Progenitor cell of endocrine pancreas (in vitro differentiated cells): ENCODE data around the gene ZDHHC24. TPM values are rescaled to one million over a fixed set of nuclear protein-coding genes. Genes with fewer than 3 reads are reported as not detected.

ENCODE experiments used
- total RNA-seq: library from RNA; stranded (reverse); gene quantifications from 2 replicates; pipeline ENCODE4 v1.2.1, GENCODE V29; 2021

Gene ZDHHC24
- total RNA-seq, 1 donor from 2014 or later: 9.7 TPM

Other genes with a start within 250 kb of the ZDHHC24 start
- gene CD248, start 229.0 kb downstream of the ZDHHC24 start, total RNA-seq: 0.22 and 0.67 TPM in 2 replicates
- 1.5 and 2.3 TPM in 2 replicates for gene RIN1, start 209.6 kb downstream of the ZDHHC24 start, total RNA-seq
- 38.1 and 38.3 TPM in 2 replicates for gene BRMS1, start 200.9 kb downstream of the ZDHHC24 start, total RNA-seq
- gene B4GAT1, start 198.4 kb downstream of the ZDHHC24 start, total RNA-seq: 25.9 and 28.7 TPM in 2 replicates
- gene SLC29A2, start 174.3 kb downstream of the ZDHHC24 start, total RNA-seq: 35.6 and 38.2 TPM in 2 replicates
- gene NPAS4, start 125.0 kb downstream of the ZDHHC24 start, total RNA-seq: not detected in 2 replicates
- 54.3 and 59.1 TPM in 2 replicates for gene MRPL11, start 107.2 kb downstream of the ZDHHC24 start, total RNA-seq
- gene PELI3, start 79.1 kb downstream of the ZDHHC24 start, total RNA-seq: 16.9 and 17.8 TPM in 2 replicates
- gene DPP3, start 65.6 kb downstream of the ZDHHC24 start, total RNA-seq: 78.7 and 79.7 TPM in 2 replicates
- 75.4 and 80.3 TPM in 2 replicates for gene BBS1, start 35.4 kb downstream of the ZDHHC24 start, total RNA-seq
- 0.43 and 0.44 TPM in 2 replicates for gene ACTN3, start 855 bp upstream of the ZDHHC24 start, total RNA-seq
- gene CTSF, start 22.6 kb upstream of the ZDHHC24 start, total RNA-seq: 3.6 and 4.1 TPM in 2 replicates
- gene CCDC87, start 47.0 kb upstream of the ZDHHC24 start, total RNA-seq: 0.89 and 1.1 TPM in 2 replicates
- gene CCS, start 47.1 kb upstream of the ZDHHC24 start, total RNA-seq: 48.9 and 49.7 TPM in 2 replicates
- gene RBM14, start 70.6 kb upstream of the ZDHHC24 start, total RNA-seq: 119 and 124 TPM in 2 replicates
- 239 and 258 TPM in 2 replicates for gene RBM4, start 92.7 kb upstream of the ZDHHC24 start, total RNA-seq
- gene RBM4B, start 131.8 kb upstream of the ZDHHC24 start, total RNA-seq: 71.0 and 71.7 TPM in 2 replicates
- 54.0 and 55.0 TPM in 2 replicates for gene SPTBN2, start 183.2 kb upstream of the ZDHHC24 start, total RNA-seq